GM19395 (cell line): Measurements from ENCODE around the gene SMC3.
"Not testable (repeated sequence)": the region's sequence is repeated elsewhere in the genome, so short reads cannot be mapped to it uniquely, and the experiment has no call there.

ENCODE experiments used
- ATAC-seq: cut with Tn5 transposase; IDR thresholded peaks from one replicate; pipeline ENCODE4 v1.9.1; 2021; ENCODE audit warnings: mild to moderate bottlenecking, moderate library complexity; ENCODE audit not compliant: unreplicated experiment

The SMC3 gene

DNA sequence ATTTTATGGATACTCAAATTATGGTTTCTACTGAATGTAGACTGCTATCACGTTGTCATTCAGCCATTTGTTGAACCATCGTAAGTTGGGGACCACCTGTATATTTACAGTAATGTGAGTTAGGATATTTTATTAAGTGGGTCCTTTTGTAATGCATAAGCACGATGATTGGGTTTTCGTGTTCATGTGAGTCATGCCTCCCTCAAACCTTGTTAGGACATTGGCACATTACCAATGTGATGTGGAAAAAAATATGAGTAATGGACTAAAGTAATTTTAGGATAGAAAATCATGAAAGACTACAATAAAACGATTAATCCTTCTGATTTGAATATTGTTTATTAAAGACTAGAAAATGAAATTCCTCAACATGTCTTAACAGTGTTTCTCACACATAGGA lies 8.7 kb downstream of the SMC3 start:
- no peak for ATAC-seq

DNA sequence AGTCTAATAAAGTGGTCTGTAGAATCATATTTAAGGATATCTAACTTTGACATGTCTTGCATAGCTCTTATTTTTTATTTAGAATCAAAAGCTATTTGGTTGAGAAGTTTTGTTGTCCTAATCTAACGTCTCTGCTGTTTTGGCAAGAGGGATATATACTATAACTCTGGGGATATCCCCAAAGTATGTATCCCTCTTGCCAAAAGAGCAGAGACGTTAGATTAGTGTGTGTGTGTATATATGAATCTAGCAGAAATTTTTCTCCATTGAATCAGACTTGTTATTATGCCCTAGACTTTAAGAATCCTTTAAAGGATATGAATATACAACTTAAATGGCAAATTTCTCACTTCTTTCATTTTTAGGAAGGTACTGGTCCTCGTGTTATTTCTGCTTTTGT lies 9.6 kb downstream of the SMC3 start:
- no peak for ATAC-seq

DNA sequence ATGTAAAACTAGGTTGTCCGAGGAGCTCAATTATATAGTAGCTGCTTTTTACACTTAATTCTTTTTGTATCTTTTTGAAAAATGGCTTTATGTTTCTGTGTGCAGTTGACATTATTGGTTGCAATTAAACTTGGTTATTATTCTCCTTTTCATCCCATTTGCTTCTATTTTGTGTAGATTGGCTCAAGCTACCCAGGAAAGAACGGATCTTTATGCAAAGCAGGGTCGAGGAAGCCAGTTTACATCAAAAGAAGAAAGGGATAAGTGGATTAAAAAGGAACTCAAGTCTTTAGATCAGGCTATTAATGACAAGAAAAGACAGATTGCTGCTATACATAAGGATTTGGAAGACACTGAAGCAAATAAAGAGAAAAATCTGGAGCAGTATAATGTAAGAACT lies 16.5 kb downstream of the SMC3 start:
- ATAC-seq, result no peak

DNA sequence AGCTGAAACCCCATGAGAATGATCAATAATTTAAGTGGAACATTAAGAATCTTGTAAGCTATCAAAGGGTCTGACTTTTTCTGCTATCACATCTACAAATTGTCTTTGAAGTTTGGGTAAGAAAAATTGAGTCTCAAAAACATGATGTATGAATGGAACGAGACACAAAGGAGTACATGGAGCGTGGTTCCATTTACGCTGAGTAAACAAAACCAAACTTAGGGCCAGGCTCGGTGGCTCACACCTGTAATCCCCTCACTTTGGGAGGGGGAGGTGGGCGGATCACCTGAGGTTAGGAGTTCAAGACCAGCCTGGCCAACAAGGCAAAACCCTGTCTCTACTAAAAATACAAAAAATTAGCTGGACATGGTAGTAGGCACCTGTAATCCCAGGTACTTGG lies 24.3 kb downstream of the SMC3 start:
- ATAC-seq, result no peak

DNA sequence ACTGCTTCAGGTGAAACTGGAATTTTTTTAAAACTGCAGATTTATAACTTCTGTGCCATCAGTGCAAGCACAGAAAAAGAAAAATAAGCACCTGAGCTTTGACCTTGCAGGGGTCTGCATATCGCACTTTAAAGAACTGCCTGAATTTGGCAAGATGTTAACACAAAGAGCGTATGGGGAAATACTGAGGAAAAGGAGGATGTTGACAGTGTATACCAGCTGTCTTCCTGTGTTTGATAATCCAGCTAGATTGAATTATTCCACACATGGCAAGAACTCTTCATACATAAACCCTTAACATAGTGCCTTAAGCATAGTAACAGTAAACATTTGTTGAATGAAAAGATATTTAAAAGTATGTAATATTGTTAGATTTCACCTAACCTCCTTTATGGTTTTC lies 30.0 kb downstream of the SMC3 start:
- ATAC-seq, result no peak

DNA sequence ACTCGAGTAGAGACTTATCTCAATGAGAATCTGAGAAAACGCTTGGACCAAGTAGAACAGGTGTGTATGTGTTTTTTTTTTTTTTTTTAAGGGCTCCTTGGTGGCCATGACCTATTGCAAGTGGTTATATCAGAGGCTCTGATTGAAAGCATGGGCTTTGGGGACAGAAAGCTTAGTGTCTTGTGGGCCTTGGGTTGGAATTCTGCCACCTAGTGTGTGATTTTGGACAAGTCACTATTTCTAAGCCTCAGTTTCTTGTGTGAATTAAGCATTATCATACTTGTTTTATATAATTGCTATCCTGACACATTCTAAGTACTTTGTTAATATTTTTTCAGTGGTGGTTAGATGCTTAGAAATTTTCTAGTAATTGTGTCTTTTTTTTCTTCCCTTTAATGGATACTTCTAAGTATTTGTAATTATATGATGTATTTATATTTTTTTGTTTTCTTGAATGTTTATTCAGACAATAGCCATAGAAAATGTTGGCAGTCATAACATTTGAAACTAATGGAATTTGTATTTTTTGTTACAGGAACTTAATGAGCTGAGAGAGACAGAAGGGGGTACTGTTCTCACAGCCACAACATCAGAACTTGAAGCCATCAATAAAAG lies 33.1 kb downstream of the SMC3 start:
- peak; percentile 79 for ATAC-seq

DNA sequence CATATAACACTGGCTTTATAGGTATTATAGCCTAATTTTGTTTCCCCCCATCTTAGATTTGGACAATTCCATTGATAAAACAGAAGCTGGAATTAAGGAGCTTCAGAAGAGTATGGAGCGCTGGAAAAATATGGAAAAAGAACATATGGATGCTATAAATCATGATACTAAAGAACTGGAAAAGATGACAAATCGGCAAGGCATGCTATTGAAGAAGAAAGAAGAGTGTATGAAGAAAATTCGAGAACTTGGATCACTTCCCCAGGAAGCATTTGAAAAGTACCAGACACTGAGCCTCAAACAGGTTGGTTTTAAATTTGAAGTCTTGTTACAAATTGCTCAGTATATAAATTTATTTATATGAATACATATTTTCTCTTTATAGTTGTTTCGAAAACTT lies 34.1 kb downstream of the SMC3 start:
- no peak for ATAC-seq

DNA sequence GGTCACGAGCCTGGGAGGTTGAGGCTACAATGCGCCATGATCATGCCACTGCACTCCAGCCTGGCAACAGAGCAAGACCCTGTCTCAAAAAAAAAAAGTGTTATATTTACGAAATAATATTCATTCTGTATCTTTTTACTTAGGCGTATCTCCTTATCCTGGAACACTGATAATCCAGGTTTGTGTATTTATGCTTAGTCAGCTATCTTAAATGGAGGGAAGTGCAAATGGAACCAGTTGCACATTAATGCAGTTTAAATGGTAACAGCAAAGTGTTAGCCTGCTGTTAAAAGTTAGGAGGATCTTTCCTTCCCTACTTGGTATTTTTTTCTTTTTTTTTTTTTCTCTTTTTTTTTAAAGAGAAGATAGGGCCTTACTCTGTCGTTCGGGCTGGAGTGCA lies 40.6 kb downstream of the SMC3 start:
- no peak for ATAC-seq

DNA sequence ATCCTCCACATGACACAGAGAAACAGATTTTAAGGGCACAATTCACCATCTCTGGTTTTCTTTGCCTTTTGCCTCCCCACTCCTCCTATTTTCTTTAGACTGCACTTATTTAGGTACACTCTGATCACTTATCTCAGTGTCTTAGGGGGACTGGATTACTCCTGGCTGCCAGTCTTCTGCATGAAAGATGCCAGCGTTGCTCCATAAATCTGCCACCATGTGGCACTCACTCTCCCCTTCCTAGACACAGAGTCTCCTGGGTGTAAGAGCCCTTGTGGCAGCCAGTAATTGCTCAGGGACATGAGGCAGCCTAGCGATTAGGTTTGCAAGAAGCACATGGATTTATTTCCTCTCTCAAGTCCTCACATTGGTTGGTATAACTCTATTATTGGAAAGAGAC lies 42.1 kb downstream of the SMC3 start:
- no peak for ATAC-seq

DNA sequence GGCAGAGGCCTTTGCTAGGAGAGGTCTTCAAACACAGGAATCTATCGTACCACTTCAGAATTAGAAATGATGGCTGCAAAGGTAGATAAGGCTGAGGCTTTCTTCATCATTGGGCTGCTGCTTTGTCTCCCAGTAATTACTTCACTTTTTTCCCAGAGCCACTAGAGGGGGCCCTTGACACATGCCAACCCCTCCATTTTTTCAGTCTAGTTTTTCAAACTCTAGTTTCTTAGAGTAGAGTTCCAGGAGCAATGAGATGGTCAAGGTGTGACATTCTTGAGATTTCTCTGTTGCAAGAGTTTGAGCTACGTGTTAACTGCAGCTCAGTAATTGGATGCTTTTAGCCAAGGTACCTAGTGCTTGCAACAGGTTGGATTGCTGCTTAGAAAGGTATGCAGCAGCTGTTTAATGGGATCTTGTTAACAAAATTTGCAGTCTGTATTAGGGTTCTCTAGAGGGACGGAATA lies 42.8 kb downstream of the SMC3 start:
- peak; percentile 39 for ATAC-seq

DNA sequence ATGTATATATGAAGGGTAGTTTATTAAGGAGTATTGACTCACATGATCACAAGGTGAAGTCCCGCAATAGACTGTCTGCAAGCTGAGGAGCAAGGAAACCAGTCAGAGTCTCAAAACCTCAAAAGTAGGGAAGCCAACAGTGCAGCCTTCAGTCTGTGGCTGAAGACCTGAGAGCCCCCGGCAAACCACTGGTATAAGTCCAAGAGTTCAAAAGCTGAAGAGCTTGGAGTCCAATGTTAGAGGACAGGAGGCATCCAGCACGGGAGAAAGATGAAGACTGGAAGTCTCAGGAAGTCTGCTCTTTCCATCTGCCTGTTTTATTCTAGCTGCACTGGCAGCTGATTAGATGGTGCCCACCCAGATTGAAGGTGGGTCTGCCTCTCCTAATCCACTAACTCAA lies 43.3 kb downstream of the SMC3 start:
- ATAC-seq, result not testable (repeated sequence)

DNA sequence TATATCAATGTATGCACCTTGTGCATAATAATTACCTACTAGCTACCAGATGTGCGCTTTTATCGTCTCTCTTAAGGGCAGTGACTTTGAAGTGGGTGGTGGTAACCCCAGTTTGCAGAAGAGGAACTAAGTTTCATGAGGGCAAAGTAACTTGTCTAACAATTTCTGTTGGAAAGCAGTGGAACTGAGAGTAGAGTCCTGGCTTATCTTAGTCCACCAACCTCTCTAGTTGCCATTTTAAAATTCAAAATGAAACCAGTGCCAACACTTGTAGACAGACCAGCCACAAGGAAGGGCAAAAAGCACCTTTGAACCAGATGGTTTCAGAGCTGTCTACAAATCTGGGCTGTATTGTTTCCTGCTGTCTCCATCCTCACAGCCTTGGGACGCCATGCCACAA lies 44.6 kb downstream of the SMC3 start:
- peak; percentile 46 for ATAC-seq

DNA sequence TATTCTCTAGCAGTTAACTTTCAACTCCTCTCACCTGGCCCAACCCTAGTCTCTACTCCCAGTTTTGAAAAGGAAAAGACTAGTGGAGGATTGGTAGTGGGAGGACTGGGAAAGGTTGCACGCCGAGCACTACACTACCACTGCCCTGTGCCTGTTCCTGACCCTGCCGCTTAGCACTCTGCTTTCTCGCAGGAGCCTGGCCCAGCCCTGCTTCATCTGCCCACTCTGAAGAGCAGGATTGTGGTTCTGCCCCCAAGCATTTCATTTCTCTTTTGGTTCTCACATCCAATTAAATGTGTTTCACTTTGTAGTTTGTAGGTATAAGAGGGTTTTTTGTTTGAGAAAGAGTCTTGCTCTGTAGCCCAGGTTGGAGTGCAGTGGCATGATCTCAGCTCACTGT lies 45.1 kb downstream of the SMC3 start:
- ATAC-seq, result no peak

DNA sequence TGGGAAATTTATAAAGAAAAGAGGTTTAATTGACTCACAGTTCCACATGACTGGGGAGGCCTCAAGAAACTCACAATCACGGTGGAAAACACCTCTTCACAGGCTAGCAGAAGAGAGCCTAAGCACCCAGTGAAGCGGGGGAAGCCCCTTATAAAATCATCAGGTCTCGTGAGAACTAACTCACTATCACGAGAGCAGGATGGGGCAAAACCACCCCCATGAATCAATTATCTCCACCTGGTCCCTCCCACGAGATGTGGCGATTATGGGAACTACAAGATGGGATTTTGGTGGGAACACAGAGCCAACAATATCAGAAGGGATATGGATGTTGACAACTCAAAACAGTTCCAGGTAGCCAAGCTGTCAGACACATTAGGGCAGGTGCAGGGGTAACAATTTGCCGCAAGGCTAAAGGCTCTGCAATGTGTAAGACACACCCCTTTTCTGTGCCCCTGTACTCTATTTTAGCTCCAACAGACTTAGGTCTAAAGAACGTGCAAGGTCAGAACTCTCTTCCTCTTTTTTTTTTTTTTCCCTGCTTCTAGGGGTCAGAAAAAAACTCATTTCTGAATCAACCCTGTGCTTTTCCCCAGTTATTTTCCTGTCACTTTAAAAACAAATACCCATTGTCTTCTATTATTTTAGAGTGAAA lies 46.0 kb downstream of the SMC3 start:
- ATAC-seq, result peak; percentile 26

DNA sequence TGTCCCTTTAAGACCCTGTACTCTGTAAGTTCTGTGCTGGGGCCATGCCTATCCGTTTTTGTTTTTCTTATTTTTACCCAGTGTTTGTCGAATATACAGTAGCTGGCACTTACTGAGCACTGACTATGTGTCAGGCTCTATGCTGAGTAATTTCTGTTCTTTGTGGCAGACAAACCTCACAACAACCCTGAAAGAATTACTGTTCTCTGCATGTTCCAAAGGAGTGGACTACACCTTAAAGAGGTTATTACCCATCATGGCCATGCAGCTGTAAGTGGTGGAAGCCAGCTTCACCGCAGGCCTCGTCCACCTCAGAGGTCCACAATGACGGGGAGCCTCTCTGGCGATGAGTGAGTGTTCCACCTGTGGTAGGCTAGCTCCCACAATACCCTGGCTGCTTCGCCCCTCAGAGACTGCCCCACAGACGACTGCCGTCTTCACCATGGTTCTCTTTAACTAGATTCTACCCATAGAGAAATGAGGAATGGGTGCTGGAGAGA lies 46.6 kb downstream of the SMC3 start:
- ATAC-seq, result peak; percentile 42

DNA sequence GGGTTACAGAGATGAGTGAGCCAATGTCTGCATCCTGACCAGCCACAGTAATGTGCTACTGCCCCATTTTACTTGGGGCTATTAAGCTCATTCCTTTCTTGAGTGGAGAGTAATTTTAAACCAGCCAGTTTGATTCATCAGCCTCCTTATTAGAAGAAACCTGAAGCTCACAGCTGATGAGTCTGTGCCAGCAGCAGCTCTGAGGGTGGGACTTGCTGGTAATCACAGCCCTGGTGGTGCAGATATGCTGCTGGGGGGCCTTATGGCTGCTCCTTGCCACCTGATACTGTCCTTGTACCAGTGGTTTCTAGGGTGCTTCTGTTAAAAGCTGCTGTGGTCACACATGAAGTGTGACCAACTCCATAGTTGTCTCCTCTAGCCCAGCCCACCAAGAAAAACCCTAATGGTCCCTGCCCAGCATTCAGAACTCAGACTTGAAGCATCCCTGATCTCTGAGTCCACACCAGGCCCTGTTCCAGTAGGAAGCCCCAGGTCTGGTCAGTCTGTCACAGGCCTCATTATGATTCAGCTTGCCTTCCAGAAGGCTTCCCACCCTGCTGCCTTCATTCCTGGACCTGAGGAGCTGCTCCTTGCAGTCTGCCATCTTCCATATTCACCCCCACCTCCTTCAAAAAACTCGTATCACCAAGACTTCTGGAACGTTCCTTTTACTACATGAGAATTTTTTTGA lies 47.7 kb downstream of the SMC3 start:
- no peak for ATAC-seq

DNA sequence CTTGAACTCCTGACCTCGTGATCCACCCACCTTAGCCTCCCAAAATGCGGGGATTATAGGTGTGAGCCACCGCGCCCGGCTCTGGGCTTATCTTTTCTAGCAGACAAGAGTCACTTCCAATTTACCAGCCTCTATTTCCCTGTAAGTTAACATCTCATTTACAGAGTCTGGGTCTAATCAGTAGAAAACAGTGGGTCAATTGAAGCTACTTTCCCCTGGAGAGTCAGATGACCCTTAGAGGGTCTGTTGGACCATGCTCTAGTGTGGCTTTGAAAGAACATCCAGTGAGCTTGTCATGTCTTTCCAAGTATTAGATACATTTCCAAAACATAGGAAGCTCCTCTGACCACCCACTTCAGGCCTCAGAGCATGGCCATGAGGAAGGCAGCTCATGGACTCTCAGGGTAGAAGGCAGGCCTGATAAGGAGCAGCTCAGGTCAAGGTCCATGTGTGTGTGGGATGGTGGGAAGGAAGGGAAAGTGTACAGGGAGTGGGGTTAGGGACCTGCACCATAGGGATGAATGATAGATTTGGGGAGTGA lies 49.1 kb downstream of the SMC3 start:
- no peak for ATAC-seq

DNA sequence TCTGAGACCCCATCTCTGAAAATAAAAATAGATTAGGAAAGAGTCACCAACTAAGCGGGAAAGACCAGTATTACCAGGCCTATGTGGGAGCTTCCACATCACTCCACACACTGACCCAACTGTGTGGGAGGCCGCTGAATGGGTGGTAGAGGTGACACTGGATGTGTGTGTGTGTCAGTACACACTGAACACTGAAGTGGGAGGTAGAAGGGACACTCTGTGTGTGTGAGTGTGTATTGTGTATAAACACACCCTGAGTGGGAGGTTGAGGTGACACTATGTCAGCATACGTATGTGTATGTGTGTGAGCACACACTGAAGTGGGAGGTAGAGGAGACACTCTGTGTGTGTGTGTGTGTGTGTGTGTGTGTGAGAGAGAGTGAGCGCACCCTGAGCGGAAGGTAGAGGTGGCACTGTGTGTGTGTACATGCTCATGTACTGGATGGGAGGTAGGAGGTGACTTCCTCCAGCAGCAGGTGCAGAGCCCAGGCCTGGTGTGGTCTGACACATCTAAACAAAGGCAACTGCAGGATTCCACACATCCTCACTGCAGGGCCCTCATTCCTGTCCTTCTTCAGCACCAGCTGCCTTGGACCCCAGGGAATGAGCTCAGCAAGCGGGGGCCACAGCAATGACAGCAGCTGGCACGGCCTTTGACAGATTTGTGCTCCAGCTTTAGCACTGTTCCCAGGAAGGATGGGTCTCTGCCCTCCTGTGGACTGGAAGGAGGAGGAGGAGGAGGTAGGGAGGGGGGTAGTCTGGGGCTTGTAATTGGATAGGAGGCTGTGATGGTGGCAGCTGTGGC lies 50.1 kb downstream of the SMC3 start:
- no peak for ATAC-seq

DNA sequence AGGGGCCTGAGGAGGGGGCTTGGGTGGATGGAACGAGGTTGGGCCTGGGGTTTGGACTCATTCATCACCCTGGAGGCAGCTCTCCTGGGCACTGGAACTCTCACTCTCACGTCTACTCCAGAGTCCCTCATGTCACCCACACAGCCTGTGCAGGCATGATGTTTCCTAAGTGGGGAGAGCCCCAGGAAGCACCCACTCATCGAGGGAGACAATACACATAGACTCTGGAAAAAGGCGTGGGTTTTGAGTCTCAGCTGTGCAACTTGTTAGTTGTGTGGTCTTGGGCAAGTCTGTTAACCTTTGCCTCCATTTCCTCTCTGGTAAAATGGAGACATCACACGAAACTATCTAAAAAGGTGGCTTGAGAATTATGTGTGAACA lies 50.7 kb downstream of the SMC3 start:
- no peak for ATAC-seq

DNA sequence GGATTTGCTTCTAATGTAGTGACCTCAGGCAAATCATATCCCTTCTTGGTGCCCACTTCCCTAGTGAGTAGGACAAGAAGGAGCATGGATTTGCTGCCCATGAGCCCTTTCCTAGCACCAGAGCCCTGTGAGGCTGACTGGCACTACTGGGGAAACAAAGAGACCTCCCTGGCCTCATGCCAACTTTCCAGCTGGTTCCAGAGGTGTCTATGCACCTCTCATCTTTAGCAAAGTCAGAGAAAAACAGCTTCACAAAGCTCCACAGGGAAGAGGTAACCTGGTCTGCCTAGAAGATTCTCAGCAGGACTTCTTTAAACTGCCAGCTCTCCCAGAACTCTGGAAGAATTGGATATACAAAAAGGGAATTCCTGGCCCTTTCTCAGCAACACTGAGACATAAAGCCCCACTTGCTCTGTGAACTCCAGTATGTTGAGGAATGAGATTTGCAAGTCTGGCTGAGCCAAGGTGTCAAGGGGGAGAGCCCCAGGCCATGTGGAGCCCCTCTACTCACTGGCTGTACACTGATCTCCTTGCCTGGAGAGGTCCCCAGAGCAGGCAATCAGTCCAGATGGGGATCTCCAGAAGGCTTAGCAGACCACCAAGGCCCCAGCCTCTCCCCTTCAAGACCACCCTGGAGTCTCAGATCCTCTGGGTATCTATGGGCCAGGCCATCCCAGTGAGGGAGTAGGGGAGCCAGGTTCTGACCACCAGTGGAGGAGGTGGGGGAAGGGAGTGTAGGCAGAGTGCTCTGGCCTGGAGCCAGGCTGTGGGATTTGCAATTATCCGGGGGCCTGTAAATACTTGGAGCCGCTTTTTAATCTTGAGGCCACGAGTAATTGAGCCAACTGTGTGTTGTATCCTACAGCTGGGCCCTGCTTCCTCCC lies 52.3 kb downstream of the SMC3 start:
- ATAC-seq, result no peak
